HEK293 (cell line): Measurements from ENCODE around the gene STRN3.

ENCODE experiments used
- FEZF1 ChIP-seq: fragments of 450-650 bp; formaldehyde crosslinking; IDR thresholded peaks from 2 replicates; pipeline ENCODE4 v1.5.1; 2016; ENCODE audit warnings: missing biosample characterization, missing genetic modification characterization
- GLI4 ChIP-seq: fragments of 450-650 bp; formaldehyde crosslinking; IDR thresholded peaks from 2 replicates; pipeline ENCODE4 v1.5.1; 2016; ENCODE audit warnings: missing biosample characterization, missing genetic modification characterization
- GLIS2 ChIP-seq: fragments of 450-650 bp; formaldehyde crosslinking; IDR thresholded peaks from 2 replicates; pipeline ENCODE4 v1.5.1; 2016; ENCODE audit warnings: missing biosample characterization, missing genetic modification characterization
- KLF16 ChIP-seq: fragments of 450-650 bp; formaldehyde crosslinking; IDR thresholded peaks from 2 replicates; pipeline ENCODE4 v1.5.1; 2017; ENCODE audit warnings: missing biosample characterization, missing genetic modification characterization
- MEIS1 ChIP-seq: sonication (generic); formaldehyde crosslinking; IDR thresholded peaks from 2 replicates; pipeline ENCODE4 v1.8.1; 2022; ENCODE audit warnings: missing genetic modification reagents, mild to moderate bottlenecking, borderline replicate concordance
- SCRT2 ChIP-seq: fragments of 450-650 bp; formaldehyde crosslinking; IDR thresholded peaks from 2 replicates; pipeline ENCODE4 v1.5.1; 2016; ENCODE audit warnings: missing biosample characterization, missing genetic modification characterization
- TRIM28 ChIP-seq: IDR thresholded peaks from 2 replicates; pipeline ENCODE4 v1.6.1; 2011; ENCODE audit warnings: low read length, control low read depth, borderline replicate concordance
- ZBTB10 ChIP-seq: fragments of 450-650 bp; formaldehyde crosslinking; IDR thresholded peaks from 2 replicates; pipeline ENCODE4 v1.5.1; 2016; ENCODE audit warnings: missing biosample characterization, missing genetic modification characterization
- ZBTB11 ChIP-seq: fragments of 450-650 bp; formaldehyde crosslinking; conservative IDR thresholded peaks from 2 replicates; pipeline ENCODE4 v1.5.1; 2016; ENCODE audit warnings: low read depth, missing biosample characterization, missing genetic modification characterization
- ZBTB17 ChIP-seq: fragments of 450-650 bp; formaldehyde crosslinking; IDR thresholded peaks from 2 replicates; pipeline ENCODE4 v1.5.1; 2016; ENCODE audit warnings: missing biosample characterization, missing genetic modification characterization
- ZBTB20 ChIP-seq: fragments of 450-650 bp; formaldehyde crosslinking; IDR thresholded peaks from 2 replicates; pipeline ENCODE4 v1.5.1; 2016; ENCODE audit warnings: missing biosample characterization, missing genetic modification characterization
- ZBTB26 ChIP-seq: fragments of 450-650 bp; formaldehyde crosslinking; optimal IDR thresholded peaks from 2 replicates; pipeline ENCODE3; 2016; ENCODE audit warnings: missing biosample characterization, mild to moderate bottlenecking, missing genetic modification characterization
- ZEB2 ChIP-seq: fragments of 450-650 bp; formaldehyde crosslinking; IDR thresholded peaks from 2 replicates; pipeline ENCODE4 v1.5.1; 2016; ENCODE audit warnings: missing biosample characterization, missing genetic modification characterization
- ZNF114 ChIP-seq: fragments of 450-650 bp; formaldehyde crosslinking; IDR thresholded peaks from 2 replicates; pipeline ENCODE4 v1.5.0; 2017; ENCODE audit warnings: missing biosample characterization, missing genetic modification characterization
- ZNF138 ChIP-seq: fragments of 450-650 bp; formaldehyde crosslinking; IDR thresholded peaks from 2 replicates; pipeline ENCODE4 v1.5.1; 2016; ENCODE audit warnings: missing biosample characterization, missing genetic modification characterization, borderline replicate concordance
- ZNF157 ChIP-seq: fragments of 450-650 bp; formaldehyde crosslinking; IDR thresholded peaks from 2 replicates; pipeline ENCODE4 v1.5.1; 2016; ENCODE audit warnings: missing biosample characterization, missing genetic modification characterization
- ZNF16 ChIP-seq: fragments of 450-650 bp; formaldehyde crosslinking; IDR thresholded peaks from 2 replicates; pipeline ENCODE4 v1.5.1; 2016; ENCODE audit warnings: low read depth, missing biosample characterization, missing genetic modification characterization
- ZNF184 ChIP-seq: fragments of 450-650 bp; IDR thresholded peaks from 2 replicates; pipeline ENCODE4 v1.5.1; 2018; ENCODE audit warnings: missing biosample characterization, mild to moderate bottlenecking, missing genetic modification characterization
- ZNF223 ChIP-seq: fragments of 450-650 bp; formaldehyde crosslinking; IDR thresholded peaks from 2 replicates; pipeline ENCODE4 v1.5.1; 2016; ENCODE audit warnings: missing biosample characterization, missing genetic modification characterization
- ZNF23 ChIP-seq: fragments of 450-650 bp; formaldehyde crosslinking; IDR thresholded peaks from 2 replicates; pipeline ENCODE4 v1.5.1; 2016; ENCODE audit warnings: missing biosample characterization, missing genetic modification characterization, borderline replicate concordance
- ZNF394 ChIP-seq: fragments of 450-650 bp; formaldehyde crosslinking; IDR thresholded peaks from 2 replicates; pipeline ENCODE4 v1.5.1; 2016; ENCODE audit warnings: missing biosample characterization, missing genetic modification characterization, mild to moderate bottlenecking, moderate library complexity, borderline replicate concordance
- ZNF555 ChIP-seq: fragments of 450-650 bp; formaldehyde crosslinking; conservative IDR thresholded peaks from 2 replicates; pipeline ENCODE4 v1.5.1; 2017; ENCODE audit warnings: missing biosample characterization, mild to moderate bottlenecking, missing genetic modification characterization, inconsistent platforms
- ZNF596 ChIP-seq: fragments of 450-650 bp; IDR thresholded peaks from 2 replicates; pipeline ENCODE4 v1.5.0; 2018; ENCODE audit warnings: missing biosample characterization, mild to moderate bottlenecking, missing genetic modification characterization, moderate library complexity
- ZNF639 ChIP-seq: fragments of 450-650 bp; formaldehyde crosslinking; IDR thresholded peaks from 2 replicates; pipeline ENCODE4 v1.5.1; 2016; ENCODE audit warnings: missing biosample characterization, missing genetic modification characterization
- ZNF664 ChIP-seq: fragments of 450-650 bp; formaldehyde crosslinking; IDR thresholded peaks from 2 replicates; pipeline ENCODE4 v1.5.1; 2016; ENCODE audit warnings: missing biosample characterization, missing genetic modification characterization
- ZNF701 ChIP-seq: fragments of 450-650 bp; formaldehyde crosslinking; IDR thresholded peaks from 2 replicates; pipeline ENCODE4 v1.5.1; 2016; ENCODE audit warnings: missing biosample characterization, missing genetic modification characterization
- TF ChIP-seq, protein P1 (sequence below): fragments of 450-650 bp; IDR thresholded peaks from 2 replicates; pipeline ENCODE4 v1.5.1; 2018; ENCODE audit warnings: missing biosample characterization, missing genetic modification characterization

STRN3 gene

DNA sequence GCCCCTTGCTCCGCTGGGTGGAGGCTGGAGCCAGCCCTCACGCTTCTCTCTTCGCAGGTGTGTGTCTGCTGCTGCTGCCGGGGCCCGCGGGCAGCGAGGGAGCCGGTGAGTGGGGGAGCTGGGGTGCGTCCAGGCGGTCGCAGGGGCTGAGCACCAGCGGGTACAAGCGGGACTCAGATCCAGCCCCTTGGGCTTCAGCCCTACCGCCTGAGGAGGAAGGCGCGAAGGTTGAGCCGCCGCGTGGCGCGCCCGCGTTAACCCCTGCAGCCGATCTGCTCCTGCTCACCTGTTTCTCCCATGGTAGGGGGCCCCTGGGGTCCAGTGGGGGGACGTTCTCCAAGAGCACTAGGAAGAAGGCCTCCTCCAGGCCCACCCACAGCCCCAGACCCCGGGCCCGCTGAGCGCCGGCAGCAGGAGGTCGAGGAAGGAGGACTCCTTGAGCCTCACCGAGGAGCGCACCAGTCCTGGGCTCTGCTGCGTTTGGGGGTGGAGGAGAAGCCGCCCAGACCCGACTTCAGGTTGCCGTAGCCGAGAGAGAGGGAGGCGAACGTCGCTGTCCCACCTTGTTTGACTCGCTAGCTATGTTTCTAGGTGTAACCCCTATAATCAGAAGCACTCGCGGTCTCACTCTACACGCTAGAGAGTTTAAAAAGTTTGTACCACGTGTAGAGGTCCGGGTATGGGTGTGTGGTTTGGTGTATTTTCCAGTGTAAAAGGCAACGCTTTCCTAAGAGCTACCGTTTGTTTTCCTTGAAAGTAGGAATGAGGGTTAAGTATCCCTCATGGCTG is 151.0 kb downstream of the STRN3 start (continued):
- TF ChIP-seq ZNF138 (no peak), SCRT2 (tag by site-specific recombination) (no peak), ZBTB26 (peak; percentile 48), MEIS1 (no peak), ZBTB17 (no peak), TRIM28 (no peak), ZNF596 (tag by site-specific recombination) (no peak), ZNF157 (tag by site-specific recombination) (no peak), ZBTB20 (tag by site-specific recombination) (peak; percentile 88), GLI4 (tag by site-specific recombination) (no peak), ZNF223 (tag by site-specific recombination) (no peak), FEZF1 (tag by site-specific recombination) (no peak), ZEB2 (no peak), KLF16 (0 out of 2 replicates have a peak, but pooled peaks have one; percentile 8), ZNF114 (tag by site-specific recombination) (no peak), ZNF664 (no peak), ZBTB10 (tag by site-specific recombination) (peak; percentile 36), ZNF394 (no peak), ZNF184 (tag by site-specific recombination) (no peak), ZNF16 (no peak), ZNF639 (tag by site-specific recombination) (no peak), GLIS2 (tag by site-specific recombination) (peak; percentile 54), ZNF701 (tag by site-specific recombination) (no peak), ZNF23 (tag by site-specific recombination) (no peak), ZNF555 (no peak), ZBTB11 (tag by site-specific recombination) (no peak)
- TF ChIP-seq, protein P1, sequence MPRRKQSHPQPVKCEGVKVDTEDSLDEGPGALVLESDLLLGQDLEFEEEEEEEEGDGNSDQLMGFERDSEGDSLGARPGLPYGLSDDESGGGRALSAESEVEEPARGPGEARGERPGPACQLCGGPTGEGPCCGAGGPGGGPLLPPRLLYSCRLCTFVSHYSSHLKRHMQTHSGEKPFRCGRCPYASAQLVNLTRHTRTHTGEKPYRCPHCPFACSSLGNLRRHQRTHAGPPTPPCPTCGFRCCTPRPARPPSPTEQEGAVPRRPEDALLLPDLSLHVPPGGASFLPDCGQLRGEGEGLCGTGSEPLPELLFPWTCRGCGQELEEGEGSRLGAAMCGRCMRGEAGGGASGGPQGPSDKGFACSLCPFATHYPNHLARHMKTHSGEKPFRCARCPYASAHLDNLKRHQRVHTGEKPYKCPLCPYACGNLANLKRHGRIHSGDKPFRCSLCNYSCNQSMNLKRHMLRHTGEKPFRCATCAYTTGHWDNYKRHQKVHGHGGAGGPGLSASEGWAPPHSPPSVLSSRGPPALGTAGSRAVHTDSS (tag by site-specific recombination), result no peak; the same call in 1 of the 2 replicates
